HG03108 (cell line): Measurements from ENCODE around the gene APPL1.
"Not testable (repeated sequence)": the region's sequence is repeated elsewhere in the genome, so short reads cannot be mapped to it uniquely, and the experiment has no call there.

Experiments
- ATAC-seq: cut with Tn5 transposase; IDR thresholded peaks from one replicate; pipeline ENCODE4 v1.9.1; 2021; ENCODE audit warnings: moderate library complexity; ENCODE audit not compliant: unreplicated experiment

The APPL1 gene

DNA sequence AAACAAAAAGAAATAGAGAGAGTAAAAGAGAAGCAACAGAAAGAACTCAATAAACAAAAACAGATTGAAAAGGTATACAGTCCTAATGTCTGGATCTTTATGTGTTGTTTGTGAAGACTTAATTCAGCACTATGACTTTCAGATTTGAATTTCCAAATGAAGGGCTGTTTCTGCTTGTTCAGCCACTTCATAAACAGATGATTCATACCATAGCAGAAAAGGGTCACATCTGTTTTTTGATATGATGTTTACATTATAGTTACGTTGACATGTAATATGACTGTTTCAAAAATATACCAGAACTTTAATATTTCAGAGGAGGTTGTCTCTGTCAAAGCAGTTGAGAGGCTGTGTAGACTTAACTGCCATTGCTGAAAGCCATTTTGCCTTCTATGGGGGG, 40.9 kb downstream of the APPL1 start:
- ATAC-seq: no peak

DNA sequence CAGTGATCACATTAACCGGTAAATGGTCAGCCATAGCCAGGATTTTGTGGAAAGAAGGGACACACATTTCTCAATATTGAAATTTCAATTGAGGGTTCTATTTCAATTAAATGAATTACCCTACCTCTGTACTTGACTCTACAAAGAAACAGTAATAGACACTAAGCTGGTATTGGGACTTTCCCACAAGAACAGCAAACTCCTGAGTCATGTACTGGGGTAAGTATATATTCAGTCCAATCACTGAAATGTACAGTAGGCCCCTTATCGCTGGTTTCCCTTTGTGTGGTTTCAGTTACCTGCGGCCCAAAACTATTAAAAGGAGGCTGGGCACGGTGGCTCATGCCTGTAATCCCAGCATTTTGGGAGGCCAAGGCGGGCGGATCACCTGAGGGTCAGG, 47.3 kb downstream of the APPL1 start:
- no peak for ATAC-seq

DNA sequence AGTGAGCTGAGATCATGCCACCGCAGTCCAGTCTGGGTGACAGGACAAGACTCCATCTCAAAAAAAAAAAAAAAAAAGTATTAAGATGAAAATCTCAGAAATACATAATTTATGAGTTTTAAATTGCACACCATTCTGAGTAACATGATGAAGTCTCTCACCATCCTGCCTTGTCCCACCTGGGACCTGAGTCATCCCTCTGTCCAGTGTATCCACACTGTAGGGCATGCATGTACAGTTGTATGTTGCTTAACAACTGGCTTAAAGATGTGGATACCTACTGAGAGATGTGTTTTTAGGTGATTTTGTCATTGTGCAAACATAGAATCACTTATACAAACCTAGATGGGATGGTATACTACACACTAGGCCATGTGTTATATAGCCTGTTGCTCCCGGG, 47.9 kb downstream of the APPL1 start:
- no peak for ATAC-seq

DNA sequence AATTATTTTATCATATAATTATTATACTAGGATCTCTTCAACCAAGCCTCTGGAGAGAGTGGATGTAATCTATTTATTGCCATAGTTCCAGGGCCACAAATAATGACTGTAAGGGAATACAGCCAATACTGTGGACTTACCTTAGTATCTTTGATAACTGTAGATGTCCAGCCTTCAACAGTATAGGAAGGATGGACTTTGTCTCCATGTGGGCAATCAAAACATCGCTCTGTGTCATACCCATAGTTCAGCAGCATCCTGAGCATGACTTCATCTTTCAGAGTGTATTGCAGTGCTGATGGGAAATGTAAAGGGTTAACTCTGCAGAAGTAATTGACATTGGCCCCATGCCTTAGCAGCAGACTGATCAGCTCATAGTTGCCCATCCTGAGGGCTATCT, 50.7 kb downstream of the APPL1 start:
- ATAC-seq: no peak

DNA sequence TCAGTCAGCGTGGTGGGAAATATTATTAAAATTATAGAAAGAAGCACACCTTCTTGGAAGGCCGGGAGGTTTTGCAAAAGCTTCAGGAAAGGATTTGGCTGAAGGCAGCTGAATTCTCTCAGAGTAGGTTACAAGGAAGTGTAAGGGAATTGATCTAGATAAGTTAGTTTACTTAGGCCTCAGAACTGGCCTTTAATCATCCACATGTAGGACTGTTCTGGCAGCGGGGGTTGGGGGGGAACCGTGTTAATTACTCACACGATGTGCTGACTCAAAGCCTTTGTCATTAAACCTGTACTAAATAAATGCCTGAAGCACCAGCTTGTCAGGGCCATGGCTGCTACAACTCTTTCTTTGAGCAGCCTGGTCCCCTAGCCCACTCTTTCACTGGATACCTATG, 52.2 kb downstream of the APPL1 start:
- ATAC-seq: no peak

DNA sequence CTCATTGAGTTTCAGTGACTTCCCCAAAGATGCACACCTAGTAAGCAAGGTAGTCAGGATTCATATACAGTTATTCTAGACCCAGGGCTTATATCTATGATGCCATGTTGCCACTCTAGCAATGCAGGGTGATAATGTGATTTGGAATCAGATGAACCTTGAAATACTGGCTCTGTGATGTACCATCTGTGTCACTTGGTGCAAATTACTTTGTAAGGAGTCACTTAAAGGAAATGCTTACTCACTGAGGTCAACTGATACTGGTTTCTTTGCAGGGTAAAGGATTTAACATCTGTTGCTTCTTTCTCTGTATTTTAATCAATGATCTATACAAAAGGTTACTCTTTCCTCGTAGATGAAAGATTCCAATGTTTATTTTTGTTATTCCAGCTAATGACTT, 54.2 kb downstream of the APPL1 start:
- ATAC-seq: no peak

DNA sequence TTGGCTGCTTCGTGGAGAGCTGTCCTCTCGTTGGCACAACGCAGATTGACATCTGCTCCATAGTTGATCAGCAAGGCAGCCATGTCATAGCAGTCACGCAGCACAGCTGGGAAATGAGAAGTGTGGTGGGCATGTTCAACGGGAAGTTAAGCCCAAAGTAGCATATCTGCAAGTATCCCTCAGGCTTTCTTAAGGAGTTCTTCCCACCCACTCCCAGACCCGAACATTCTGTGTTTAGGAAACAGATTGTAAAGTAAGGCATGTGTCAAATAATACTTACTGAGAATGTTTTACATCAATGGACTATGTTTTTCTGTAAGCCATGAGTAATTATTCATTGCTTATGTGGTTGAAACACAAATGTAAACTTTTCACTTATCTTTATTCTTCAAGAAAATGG, 55.8 kb downstream of the APPL1 start:
- ATAC-seq: no peak

DNA sequence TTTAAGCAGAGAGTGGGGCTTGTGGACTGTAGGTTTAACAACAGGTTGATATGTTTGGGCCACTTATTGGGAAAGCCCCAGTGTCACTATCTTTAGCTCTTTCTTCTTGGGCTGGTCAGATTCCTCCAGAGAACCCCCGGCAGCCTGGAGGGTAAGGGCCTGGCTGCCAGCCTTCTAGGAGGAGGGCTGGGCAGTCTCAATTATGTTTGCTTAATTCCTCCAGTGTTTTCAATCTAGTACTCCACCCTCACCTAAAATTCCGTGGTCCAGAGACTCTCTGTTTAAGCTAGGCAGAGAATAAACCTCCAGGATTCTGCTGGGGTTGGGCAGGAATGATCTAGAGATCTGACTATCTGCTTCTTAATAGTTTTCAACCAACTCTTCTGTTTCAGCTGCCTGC, 59.7 kb downstream of the APPL1 start:
- no peak for ATAC-seq

DNA sequence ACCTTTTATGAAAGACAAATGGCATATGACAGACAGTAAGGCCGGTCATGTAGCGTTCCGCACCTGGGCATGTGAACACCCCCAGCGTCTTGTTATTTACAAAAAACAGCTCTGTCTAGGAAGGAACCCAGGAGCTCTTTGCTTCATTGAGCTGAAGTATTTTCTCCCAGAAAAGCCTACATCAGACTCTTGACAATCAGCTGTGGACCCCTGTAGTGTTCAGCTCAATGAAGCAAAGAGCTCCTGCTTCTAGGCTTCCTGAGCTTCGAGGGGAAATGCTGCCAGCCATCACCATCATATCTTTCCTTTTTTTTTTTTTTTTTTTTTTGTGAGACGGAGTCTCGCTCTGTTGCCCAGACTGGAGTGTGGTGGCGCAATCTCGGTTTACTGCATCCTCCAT, 60.9 kb downstream of the APPL1 start:
- no peak for ATAC-seq

DNA sequence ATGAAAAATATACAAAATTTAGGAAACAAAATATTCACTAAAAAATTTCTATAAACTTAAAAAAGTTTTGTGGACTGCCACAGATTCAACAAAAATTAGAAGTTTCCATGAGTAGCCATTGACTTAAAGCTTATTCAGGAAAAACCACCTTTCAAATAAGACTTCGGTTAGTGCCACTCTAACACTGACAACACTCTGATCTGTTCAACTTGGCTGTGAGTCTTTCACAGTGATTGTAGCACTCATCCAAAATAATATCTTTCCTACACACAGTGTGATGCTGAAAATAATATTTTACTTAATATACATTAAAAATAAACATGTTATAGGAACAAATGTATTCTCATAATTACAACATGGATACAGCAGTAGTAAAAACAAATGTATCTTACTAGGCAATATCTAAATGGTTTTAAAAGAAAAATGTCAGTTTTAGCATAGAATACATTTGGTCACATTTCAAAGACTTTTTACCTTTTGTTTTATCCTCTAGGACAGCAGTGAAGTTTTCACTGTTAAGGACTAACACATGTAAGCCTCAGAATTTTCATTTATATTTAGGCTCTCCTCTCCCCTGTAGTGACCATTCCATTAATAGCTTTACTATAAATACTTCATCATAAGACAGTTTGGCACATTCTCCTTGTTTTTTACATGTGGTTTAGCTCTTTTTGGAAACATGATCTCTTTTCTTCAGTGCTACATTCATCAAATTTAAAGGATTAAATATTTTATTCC, 64.8 kb downstream of the APPL1 start, which contains the start of gene ASB14:
ASB14 (minus strand) TSS at position 527 of the 738 bp plus-strand sequence. CDS start 652 bp downstream, outside the sequence.
- ATAC-seq: no peak

DNA sequence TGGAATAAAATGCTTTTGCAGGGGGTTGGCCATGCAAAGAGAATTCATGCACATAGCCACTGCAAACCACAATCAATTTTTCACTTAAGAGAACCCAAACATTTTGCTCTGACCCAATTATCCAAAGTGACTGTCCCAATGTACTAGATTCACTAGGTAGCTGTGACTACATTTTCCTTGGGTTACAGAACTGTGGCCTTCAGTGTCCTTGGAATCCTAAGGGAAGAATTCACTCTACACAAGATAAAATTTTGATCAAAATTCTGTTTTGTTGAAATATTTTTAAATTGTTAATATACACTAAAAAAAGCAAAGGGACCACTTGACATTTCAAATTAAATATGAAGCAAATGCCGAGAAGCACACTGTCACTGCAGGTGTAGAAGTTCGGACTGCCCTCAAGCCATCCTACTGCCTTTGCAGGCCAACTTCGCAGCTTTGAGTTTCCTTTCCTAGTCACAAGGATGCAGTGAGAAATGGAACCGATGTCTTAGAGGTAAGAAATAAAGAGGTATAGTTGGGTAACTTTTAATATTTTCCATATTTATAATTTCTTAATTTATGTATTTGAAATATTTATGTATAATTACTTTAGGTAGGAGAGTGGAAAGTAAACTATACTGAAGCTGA, 65.5 kb downstream of the APPL1 start:
- ATAC-seq: no peak

DNA sequence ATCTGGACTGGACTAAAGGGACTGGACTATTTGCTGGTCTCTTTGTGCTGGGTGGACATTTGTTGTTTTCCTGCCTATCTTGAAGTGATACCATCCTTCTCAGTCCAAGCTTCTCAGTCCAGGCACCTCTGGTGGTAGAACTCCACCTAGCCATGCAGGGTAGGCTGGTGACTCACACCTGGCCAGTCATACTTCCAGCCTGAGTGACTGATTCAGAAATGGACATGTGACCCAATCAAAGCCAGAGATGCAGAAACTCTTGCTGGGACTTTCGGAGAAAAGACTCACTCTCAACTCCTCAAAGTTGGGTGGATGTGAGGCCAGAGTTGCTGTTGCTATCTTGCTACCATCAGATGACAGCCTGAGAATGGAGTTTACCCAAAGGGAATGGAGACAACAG, 70.5 kb downstream of the APPL1 start:
- ATAC-seq: no peak

DNA sequence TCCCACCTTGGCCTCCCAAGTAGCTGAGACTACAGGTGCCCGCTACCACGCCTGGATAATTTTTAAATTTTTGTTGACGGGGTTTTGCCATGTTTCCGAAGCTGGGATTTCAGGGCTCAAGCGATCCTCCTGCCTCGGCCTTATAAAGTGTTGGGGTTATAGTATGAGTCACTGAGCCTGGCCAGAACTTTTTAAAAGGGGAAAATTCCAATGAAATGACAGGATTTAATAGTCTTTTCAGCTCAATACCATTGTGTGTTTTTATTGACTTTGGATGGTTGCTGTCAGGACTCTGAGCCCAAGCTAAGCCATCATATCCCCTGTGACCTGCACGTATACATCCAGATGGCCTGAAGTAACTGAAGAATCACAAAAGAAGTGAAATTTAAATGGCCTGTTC, 76.0 kb downstream of the APPL1 start:
- not testable (repeated sequence) for ATAC-seq

DNA sequence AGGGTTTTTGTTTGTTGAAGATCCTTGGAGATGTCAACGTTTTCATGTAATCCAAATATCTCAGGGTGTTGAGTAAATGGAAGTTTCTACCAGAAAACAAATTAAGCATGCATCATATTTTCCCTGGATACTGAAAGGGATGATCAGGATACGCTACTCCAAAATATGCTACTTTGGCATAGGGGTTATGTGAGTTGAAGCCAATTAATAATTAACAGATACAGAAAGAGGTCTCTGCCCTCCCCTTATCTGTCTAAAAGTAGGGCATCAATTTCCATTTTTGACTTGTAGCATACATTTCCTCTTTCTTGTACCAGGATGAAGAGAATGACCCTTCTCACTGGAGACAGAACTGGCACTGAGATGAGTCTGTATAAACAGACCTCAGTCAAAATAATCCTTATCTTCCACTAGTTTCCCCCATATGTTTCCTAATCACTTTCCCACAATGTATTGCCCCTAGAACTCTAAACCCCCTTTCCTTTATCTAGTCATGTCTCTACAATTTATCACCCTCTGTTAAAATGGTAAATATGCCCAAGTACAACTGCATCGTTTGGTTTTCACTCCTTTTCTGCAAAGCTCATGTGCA, 82.3 kb downstream of the APPL1 start:
- no peak for ATAC-seq

DNA sequence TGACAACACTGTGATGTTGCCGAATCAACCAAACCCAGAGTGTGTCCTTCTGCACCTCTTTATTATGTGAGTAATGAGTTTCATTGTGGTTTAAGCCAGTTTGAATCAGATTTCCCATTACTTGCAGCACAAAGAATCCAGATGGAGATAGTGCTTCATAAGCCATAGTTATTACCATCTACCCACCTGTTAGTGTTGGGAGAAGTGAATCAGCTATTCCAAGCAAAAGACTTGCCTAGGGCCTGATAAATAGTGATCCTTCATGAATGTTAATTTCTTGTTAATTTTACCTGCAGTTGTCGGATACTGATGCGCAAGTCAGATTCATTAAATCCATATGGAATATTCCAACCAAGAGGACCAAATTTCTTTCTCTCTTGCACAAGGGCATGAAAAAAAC, 86.7 kb downstream of the APPL1 start:
- no peak for ATAC-seq
